ENCODE data around the gene TRIM23.

The TRIM23 gene

GRCh38 chr5:65566505-65566904 lies 57.6 kb downstream of the TRIM23 start:
- no peak for DNase-seq (ENCODE audit: low read depth in 3 of 3)

- no peak for DNase-seq (ENCODE audit: low read depth in 3 of 3)
Measured at GRCh38 chr5:65563777-65564176, 60.4 kb downstream of the TRIM23 start.

- DNase-seq (ENCODE audit: low read depth in 3 of 3): peak; percentile 89 to 96 (median 92)
Measured at GRCh38 chr5:65562731-65563701, 61.1 kb downstream of the TRIM23 start, which contains the start of the genes CENPK and PPWD1. Gene CENPK, minus strand, starts transcription at chr5:65563168. Its CDS starts 8,261 bp downstream, at chr5:65554907. Gene PPWD1, plus strand, starts transcription at chr5:65563296. Its CDS starts 15 bp downstream, at chr5:65563311.

DNA sequence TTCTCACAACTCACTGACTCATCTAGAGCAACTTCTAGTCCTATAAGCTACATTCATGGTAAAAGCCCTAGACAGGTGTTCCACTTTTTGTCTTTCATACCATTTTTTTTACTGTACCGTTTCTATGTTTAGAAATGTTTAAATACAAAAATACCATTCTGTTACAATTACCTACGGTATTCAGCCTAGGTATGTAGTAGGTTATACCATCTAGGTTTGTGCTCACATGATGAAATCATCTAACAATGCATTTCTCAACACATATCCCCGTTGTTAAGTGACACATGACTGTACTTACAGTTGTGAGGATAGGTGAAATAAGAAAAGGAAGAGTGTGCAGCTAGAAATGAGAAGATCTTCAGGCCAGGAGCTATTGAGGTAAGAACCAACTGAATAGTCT lies 67.4 kb downstream of the TRIM23 start:
- no peak for DNase-seq (ENCODE audit: low read depth in 3 of 3)

DNA sequence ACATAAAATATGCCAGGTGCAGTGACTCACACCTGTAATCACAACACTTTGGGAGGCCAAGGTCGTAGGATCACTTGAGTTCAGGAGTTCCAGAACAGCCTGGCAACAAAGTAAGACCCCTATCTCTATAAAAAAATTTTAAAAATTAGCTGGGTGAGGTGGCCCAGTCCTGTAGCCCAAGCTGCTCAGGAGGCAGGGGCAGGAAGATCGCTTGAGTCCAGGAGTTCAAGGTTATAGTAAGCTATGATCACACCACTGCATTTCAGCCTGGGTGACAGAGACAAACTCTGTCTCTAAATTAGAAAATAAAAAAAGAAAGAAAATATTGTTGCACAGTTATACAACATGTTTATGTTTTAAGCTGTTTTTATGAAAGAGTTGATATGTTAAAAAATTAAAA lies 68.0 kb downstream of the TRIM23 start:
- no peak for DNase-seq (ENCODE audit: low read depth in 3 of 3)

GRCh38 chr5:65555287-65555686 lies 68.8 kb downstream of the TRIM23 start:
- no peak for DNase-seq (ENCODE audit: low read depth in 3 of 3)

- DNase-seq (ENCODE audit: low read depth in 3 of 3): no peak
Measured at GRCh38 chr5:65553941-65554340, 70.2 kb downstream of the TRIM23 start.

- DNase-seq (ENCODE audit: low read depth in 3 of 3): no peak
Measured at GRCh38 chr5:65548281-65548680, 75.9 kb downstream of the TRIM23 start.

DNA sequence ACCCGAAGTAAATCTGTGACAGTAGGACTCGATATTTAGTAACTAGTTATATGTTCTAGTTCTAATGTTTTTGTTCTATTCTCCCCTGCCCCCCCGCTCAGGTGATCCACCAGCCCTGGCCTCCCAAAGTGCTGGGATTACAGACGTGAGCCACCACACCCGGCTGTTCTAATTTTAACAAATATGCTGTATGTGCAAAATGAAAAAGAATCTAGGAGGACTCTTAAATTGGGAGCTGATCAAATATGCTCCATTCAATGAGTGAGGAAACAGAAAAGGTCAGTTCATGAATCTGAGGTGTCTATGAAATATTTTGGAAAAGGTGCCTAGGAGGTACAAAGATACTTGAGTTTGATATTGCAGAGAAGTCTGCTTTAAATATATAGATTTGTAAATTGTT lies 78.0 kb downstream of the TRIM23 start:
- DNase-seq (ENCODE audit: low read depth in 3 of 3): no peak

DNA sequence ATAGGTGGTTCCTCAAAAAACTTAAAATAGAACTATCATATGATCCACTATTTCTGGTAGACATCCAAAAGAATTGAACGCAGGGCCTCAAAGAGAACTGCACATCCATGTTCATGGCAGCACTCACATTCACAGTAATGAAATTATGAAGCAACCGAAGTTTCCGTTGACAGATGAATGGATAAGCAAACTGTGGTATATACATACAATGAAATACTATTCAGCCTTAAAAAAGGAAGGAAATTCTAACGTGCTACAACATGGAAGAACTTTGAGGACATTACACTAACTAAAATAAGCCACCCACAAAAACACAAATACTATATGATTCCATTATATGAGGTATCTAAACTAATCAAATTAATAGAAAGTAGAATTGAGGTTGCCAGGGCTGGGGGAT lies 79.7 kb downstream of the TRIM23 start:
- no peak for DNase-seq (ENCODE audit: low read depth in 3 of 3)

DNA sequence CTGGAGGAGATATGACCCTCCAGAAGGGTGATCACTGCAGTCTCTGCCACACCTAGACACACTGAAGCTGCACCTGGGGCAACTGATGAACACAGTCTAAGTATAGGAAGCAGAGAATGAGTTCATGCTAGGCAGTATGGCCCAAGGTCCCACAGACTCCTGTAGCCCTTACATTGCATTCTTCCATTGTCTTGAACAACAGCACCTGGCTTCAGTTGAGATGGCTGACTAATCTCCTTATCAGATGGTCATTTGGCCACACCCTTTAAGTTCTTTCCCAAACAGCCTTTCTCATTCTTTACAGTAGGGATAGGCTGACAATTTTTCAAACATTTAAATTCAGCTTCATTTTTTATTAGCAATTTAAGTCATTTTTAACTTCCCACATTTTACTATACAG lies 84.3 kb downstream of the TRIM23 start:
- DNase-seq (ENCODE audit: low read depth in 3 of 3): no peak
